ENCODE data around the gene TSPAN31. TPM values are rescaled to one million over a fixed set of nuclear protein-coding genes. Genes with fewer than 3 reads are reported as not detected.

The TSPAN31 gene
- total and polyA plus RNA-seq, 10 donors = 16.9 to 93.1 (median 29.0) TPM

DNA sequence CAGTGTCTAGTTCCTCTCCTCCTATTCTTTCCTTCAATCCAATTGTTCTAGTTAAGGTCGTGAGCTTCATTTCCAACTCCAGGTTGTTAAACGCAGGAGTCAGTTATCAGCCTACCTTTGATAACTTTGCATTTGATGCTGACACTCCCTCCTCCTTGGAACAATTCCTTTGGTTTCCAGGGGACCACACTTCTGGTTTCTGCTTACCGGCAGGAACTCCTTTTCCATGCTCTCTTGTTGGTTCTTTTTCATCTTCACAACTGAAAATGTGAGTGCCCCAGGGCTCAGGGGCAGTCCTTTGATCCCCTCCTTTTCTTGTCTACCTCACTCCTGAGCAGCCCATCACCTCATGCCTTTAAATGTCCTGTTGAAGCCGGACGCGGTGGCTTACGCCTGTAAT is 32.5 kb downstream of the TSPAN31 start:
- H3K4me3 ChIP-seq = no peak overlapping the region
- DNase-seq = no peak
- H3K4me1 ChIP-seq = peaks cover 0 to 51% (median 34%) of the 10 kb centered on the region in 6 donors
- H3K27ac ChIP-seq = no peak overlapping the region
- H3K36me3 ChIP-seq = no peaks in the 10 kb centered on the region
- H3K27me3 ChIP-seq (replicated peaks in 1 of 7) = no peaks in the 10 kb centered on the region
- TF ChIP-seq POLR2AphosphoS5 (IDR thresholded peaks at IDR 0.05) (no peak), POLR2A (IDR thresholded peaks at IDR 0.05) (no peak)
- TF ChIP-seq, protein P1, sequence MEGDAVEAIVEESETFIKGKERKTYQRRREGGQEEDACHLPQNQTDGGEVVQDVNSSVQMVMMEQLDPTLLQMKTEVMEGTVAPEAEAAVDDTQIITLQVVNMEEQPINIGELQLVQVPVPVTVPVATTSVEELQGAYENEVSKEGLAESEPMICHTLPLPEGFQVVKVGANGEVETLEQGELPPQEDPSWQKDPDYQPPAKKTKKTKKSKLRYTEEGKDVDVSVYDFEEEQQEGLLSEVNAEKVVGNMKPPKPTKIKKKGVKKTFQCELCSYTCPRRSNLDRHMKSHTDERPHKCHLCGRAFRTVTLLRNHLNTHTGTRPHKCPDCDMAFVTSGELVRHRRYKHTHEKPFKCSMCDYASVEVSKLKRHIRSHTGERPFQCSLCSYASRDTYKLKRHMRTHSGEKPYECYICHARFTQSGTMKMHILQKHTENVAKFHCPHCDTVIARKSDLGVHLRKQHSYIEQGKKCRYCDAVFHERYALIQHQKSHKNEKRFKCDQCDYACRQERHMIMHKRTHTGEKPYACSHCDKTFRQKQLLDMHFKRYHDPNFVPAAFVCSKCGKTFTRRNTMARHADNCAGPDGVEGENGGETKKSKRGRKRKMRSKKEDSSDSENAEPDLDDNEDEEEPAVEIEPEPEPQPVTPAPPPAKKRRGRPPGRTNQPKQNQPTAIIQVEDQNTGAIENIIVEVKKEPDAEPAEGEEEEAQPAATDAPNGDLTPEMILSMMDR (IDR thresholded peaks at IDR 0.05 in 8 of 11, conservative IDR thresholded peaks at IDR 0.05 in 3 of 11) = no peak
- 91 to 96% (median 93%) methylated on average over 7 of the region's 7 CpGs for WGBS, 5 donors
- intact Hi-C loops (cut with DNase I; ENCODE audit: low total_unique reads) = no loop called here
- H3K9me3 ChIP-seq = no peaks in the 10 kb centered on the region

DNA sequence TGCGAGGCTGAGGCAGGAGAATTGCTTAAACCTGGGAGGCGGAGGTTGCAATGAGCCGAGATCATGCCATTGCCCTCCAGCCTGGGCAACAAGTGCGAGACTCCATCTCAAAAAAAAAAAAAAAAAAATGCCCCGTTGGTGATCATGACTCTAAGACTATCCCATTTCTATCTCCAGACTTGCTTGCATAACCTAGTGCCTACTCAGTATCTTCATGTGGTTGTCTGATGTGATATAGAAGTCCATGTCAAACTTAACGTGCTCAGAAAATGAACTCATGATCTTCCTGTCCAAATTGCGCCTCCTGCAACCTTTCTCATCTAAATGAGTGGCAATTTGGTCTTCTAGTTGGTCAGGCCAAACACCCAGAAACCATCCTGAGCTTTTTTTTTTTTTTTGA is 33.1 kb downstream of the TSPAN31 start:
- Histone ChIP-seq H3K4me3 (no peak overlapping the region), H3K27ac (no peak overlapping the region), H3K9me3 (no peaks in the 10 kb centered on the region), H3K36me3 (no peaks in the 10 kb centered on the region), H3K4me1 (peaks cover 0 to 50% (median 33%) of the 10 kb centered on the region in 6 donors), H3K27me3 (replicated peaks in 1 of 7) (no peaks in the 10 kb centered on the region)
- intact Hi-C loops (cut with DNase I; ENCODE audit: low total_unique reads) = no loop called here
- TF ChIP-seq POLR2A (IDR thresholded peaks at IDR 0.05) (no peak), POLR2AphosphoS5 (IDR thresholded peaks at IDR 0.05) (no peak)
- TF ChIP-seq, protein P1 (IDR thresholded peaks at IDR 0.05 in 8 of 11, conservative IDR thresholded peaks at IDR 0.05 in 3 of 11) = no peak
- no peak for DNase-seq
- 91 to 94% (median 93%) methylated on average over 7 of the region's 7 CpGs for WGBS, 5 donors

DNA sequence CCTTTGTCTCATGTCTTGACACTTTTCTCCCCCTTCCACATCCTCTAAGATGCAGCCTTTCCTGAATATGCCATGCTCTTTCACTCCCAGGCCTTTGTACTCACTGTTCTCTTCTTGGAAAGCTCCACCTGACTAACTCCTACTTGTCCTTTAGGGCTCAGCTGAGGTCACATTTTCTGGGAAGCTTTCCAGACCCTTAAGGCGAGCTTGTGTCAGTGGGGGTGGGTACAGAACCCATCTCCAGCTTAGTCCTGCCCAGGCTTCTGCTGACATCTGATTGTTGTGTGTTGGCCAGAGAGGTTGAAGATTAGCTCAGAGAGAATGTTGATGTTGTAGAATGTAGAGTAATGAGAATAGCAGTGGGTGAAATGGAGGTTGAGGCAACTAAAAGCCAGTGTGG is 34.9 kb downstream of the TSPAN31 start:
- H3K9me3 ChIP-seq = no peaks in the 10 kb centered on the region
- peaks cover 14 to 56% (median 41%) of the 10 kb centered on the region in 6 donors for H3K4me1 ChIP-seq
- DNase-seq = no peak
- TF ChIP-seq POLR2AphosphoS5 (IDR thresholded peaks at IDR 0.05) (no peak), POLR2A (IDR thresholded peaks at IDR 0.05) (no peak)
- TF ChIP-seq, protein P1 (IDR thresholded peaks at IDR 0.05 in 8 of 11, conservative IDR thresholded peaks at IDR 0.05 in 3 of 11) = no peak
- no peak overlapping the region for H3K27ac ChIP-seq
- intact Hi-C loops (cut with DNase I; ENCODE audit: low total_unique reads) = no loop called here
- no peak overlapping the region for H3K4me3 ChIP-seq
- no peaks in the 10 kb centered on the region for H3K27me3 ChIP-seq (replicated peaks in 1 of 7)
- 66 to 92% (median 78%) methylated on average over 1 of the region's 1 CpG for WGBS, 5 donors
- H3K36me3 ChIP-seq = peaks cover 0 to 10% (median 0%) of the 10 kb centered on the region in 6 donors

DNA sequence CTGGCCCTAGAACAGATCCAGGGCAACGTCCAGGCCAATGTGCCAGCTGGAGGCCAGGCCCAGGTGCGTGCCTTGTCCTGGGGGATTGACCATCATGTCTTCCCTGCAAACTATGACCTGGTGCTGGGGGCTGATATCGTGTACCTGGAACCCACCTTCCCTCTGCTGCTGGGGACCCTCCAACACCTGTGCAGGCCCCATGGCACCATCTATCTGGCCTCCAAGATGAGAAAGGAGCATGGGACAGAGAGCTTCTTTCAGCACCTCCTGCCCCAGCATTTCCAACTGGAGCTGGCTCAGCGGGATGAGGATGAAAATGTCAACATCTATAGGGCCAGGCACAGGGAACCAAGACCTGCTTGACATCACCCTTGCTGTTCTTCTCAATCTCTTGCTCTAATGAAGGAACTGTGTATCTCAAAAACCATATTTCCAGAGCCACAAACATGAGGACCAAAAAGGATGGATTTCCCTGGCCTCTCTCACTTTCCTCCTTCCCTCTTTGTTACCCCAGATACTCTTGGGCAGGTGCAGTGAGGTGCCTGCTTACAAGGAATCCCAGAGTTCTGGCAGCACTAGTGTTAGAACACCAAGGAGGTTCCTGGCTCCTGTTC is 35.6 kb downstream of the TSPAN31 start:
- H3K36me3 ChIP-seq = peaks cover 0 to 16% (median 4%) of the 10 kb centered on the region in 6 donors
- TF ChIP-seq POLR2A (IDR thresholded peaks at IDR 0.05) (no peak), POLR2AphosphoS5 (IDR thresholded peaks at IDR 0.05) (no peak)
- TF ChIP-seq, protein P1 (IDR thresholded peaks at IDR 0.05 in 8 of 11, conservative IDR thresholded peaks at IDR 0.05 in 3 of 11) = no peak
- H3K4me3 ChIP-seq = no peak overlapping the region
- peaks cover 14 to 57% (median 41%) of the 10 kb centered on the region in 6 donors for H3K4me1 ChIP-seq
- intact Hi-C loops (cut with DNase I; ENCODE audit: low total_unique reads) = no loop called here
- no peak for DNase-seq
- WGBS, 5 donors = 83 to 94% (median 86%) methylated on average over 4 of the region's 4 CpGs
- no peaks in the 10 kb centered on the region for H3K9me3 ChIP-seq
- H3K27me3 ChIP-seq (replicated peaks in 1 of 7) = no peaks in the 10 kb centered on the region
- H3K27ac ChIP-seq = peak overlapping the region in 4 of 8 donors; percentile 33 to 86 (median 84)

Measured in spleen (tissue), 11 donors.